PC-9 (cell line): ENCODE results near the gene RPL9. TPM values are rescaled to one million over a fixed set of nuclear protein-coding genes. Genes with fewer than 3 reads are reported as not detected.
A peak's percentile ranks its signal among the peaks of the same experiment; 100 is the strongest.
"Not testable (repeated sequence)": the region's sequence is repeated elsewhere in the genome, so short reads cannot be mapped to it uniquely, and the experiment has no call there.

Source experiments
- BruUV-seq: library from RNA; stranded (reverse); fragments of 400-500 nt; replicated peaks from 2 replicates; lab custom pipeline; 2021; lab: Mats Ljungman, UMichigan
- CTCF ChIA-PET: fragments of 300-600 bp; sonication (Branson Sonifier 250); formaldehyde crosslinking; loops from one replicate; lab custom pipeline; 2022; ENCODE audit warnings: antibody characterized with exemption; lab: Charles Lee
- POLR2A ChIA-PET: fragments of 300-600 bp; sonication (Branson Sonifier 250); formaldehyde crosslinking; loops from one replicate; lab custom pipeline; 2022; ENCODE audit warnings: antibody characterized with exemption; ENCODE audit not compliant: unreplicated experiment; lab: Charles Lee
- DNase-seq, 2 experiments: peaks; one replicate each; pipeline versions ENCODE4 v3.0.0 to v3.0.0-alpha.2; 2015 to 2022; ENCODE audit warnings: mixed read lengths in 1 of 2
- H2AFZ ChIP-seq: fragments of 200-600 bp; sonication (generic); 2 replicates; pipeline ENCODE4 v1.8.1; 2017; ENCODE audit warnings: antibody characterized with exemption
- H3F3A ChIP-seq: fragments of 200-600 bp; sonication (generic); 2 replicates; pipeline ENCODE4 v1.8.1; 2017; ENCODE audit warnings: antibody characterized with exemption, mild to moderate bottlenecking, low read depth; ENCODE audit not compliant: insufficient read depth
- H3K27ac ChIP-seq: fragments of 200-600 bp; sonication (generic); 2 replicates; pipeline ENCODE4 v1.6.1; 2016; ENCODE audit warnings: mixed run types
- H3K27me3 ChIP-seq: fragments of 200-600 bp; sonication (generic); 2 replicates; pipeline ENCODE4 v1.6.1; 2016; ENCODE audit warnings: low read depth, mixed run types; ENCODE audit not compliant: insufficient read depth
- H3K36me3 ChIP-seq: fragments of 200-600 bp; sonication (generic); 2 replicates; pipeline ENCODE4 v1.6.1; 2016; ENCODE audit warnings: low read depth, mixed run types
- H3K4me1 ChIP-seq: fragments of 200-600 bp; sonication (generic); replicated peaks from 2 replicates; pipeline ENCODE4 v1.6.1; 2016; ENCODE audit warnings: mixed run types; ENCODE audit not compliant: insufficient read depth
- H3K4me2 ChIP-seq: fragments of 200-600 bp; sonication (generic); 2 replicates; pipeline ENCODE4 v1.6.1; 2017; ENCODE audit warnings: mixed run types
- H3K4me3 ChIP-seq: fragments of 200-600 bp; sonication (generic); 2 replicates; pipeline ENCODE4 v1.6.1; 2016; ENCODE audit warnings: mixed run types
- H3K79me2 ChIP-seq: fragments of 200-600 bp; sonication (generic); 2 replicates; pipeline ENCODE4 v1.6.1; 2017; ENCODE audit warnings: low read depth, mixed run types
- H3K9me2 ChIP-seq: fragments of 200-600 bp; sonication (generic); 2 replicates; pipeline ENCODE4 v1.8.1; 2017; ENCODE audit warnings: mild to moderate bottlenecking; ENCODE audit not compliant: insufficient read depth
- H3K9me3 ChIP-seq: fragments of 200-600 bp; sonication (generic); 2 replicates; pipeline ENCODE4 v1.8.1; 2016; ENCODE audit warnings: low read depth; ENCODE audit not compliant: insufficient read depth
- H4K20me1 ChIP-seq: fragments of 200-600 bp; sonication (generic); 2 replicates; pipeline ENCODE4 v1.8.1; 2017; ENCODE audit not compliant: insufficient read depth
- CTCF ChIP-seq: fragments of 200-600 bp; sonication (generic); conservative IDR thresholded peaks from 2 replicates; pipeline ENCODE4 v1.6.1; 2017; ENCODE audit warnings: mixed run types, antibody characterized with exemption, mild to moderate bottlenecking, moderate library complexity
- EZH2 ChIP-seq: fragments of 200-600 bp; sonication (generic); IDR thresholded peaks from 2 replicates; pipeline ENCODE4 v1.8.0; 2017; ENCODE audit warnings: antibody characterized with exemption, low read depth
- intact Hi-C: fragments of 100-400 bp; cut with micrococcal nuclease; formaldehyde crosslinking; loops from one replicate; pipeline ENCODE4 v1.10.0; 2022; ENCODE audit not compliant: unreplicated experiment
- total RNA-seq: library from RNA; stranded (reverse); gene quantifications from 2 replicates; pipeline ENCODE4 v1.2.3, GENCODE V29; 2021

RPL9 gene
- total RNA-seq, 1 experiment from 2014 or later, result 792 TPM

- Histone ChIP-seq H4K20me1 (no peaks in the 10 kb centered on the region), H3K4me3 (no peak overlapping the region), H3K36me3 (peaks cover 18% of the 10 kb centered on the region), H3K4me2 (peak overlapping the region; percentile 19; the same call in 1 of the 2 replicates), H3F3A (peaks cover 17% of the 10 kb centered on the region; the same call in 1 of the 2 replicates), H3K27me3 (no peaks in the 10 kb centered on the region), H3K27ac (peak overlapping the region; percentile 57), H3K9me3 (no peaks in the 10 kb centered on the region), H3K9me2 (no peaks in the 10 kb centered on the region), H2AFZ (no peak overlapping the region), H3K4me1 (peaks cover 9% of the 10 kb centered on the region), H3K79me2 (no peaks in the 10 kb centered on the region)
- no peak for DNase-seq
- POLR2A ChIA-PET, result interaction anchor here (0.5 to 0.6 kb wide), 2 partner anchors 15 to 1396 kb away, joined by 3 to 8 read pairs; no protein-coding TSS in a partner anchor
- BruUV-seq, result no TSS peak
- intact Hi-C loops, result loop anchor here (5.0 kb wide), 3 partner anchors 61 to 591 kb away; partner anchors contain the start of genes N4BP2, SMIM14 and UGDH
- TF ChIP-seq EZH2 (no peak), CTCF (no peak)
- CTCF ChIA-PET, result interaction anchor here (0.6 kb wide), 1 partner anchor 29 kb away, joined by 4 read pairs; no protein-coding TSS in a partner anchor
Observed at GRCh38 chr4:39466747-39467146, 8.0 kb upstream of the RPL9 start.

- no peak overlapping the region for H3K4me2 ChIP-seq
Observed at GRCh38 chr4:39464886-39465501, 6.3 kb upstream of the RPL9 start.

DNA sequence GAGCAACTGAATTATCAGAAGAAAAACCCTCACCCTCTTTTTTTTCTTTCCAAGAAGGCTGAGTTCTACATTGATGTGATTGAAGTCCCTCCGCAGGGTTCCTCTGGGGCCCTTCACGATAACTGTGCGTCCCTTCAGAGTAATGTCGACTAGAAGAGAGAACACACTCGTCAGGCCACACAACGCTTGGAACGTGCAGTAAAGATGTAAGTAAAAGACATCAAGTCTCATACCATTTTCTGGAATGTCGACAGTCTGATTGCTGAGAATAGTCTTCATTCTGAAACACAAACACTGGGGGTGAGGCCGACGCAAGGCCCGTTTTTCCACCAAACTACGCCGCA, 589 bp downstream of the RPL9 start:
- POLR2A ChIA-PET, result interaction anchor here (0.6 to 0.7 kb wide), 4 partner anchors 10 to 946 kb away, joined by 3 to 12 read pairs (median 4); no protein-coding TSS in a partner anchor
- Histone ChIP-seq H3K36me3 (peaks cover 58% of the 10 kb centered on the region), H4K20me1 (peaks cover 45% of the 10 kb centered on the region), H3K79me2 (peaks cover 59% of the 10 kb centered on the region), H3K4me1 (peaks cover 20% of the 10 kb centered on the region), H3K4me2 (peak overlapping the region; percentile 98), H3K27ac (peak overlapping the region; percentile 94), H3K4me3 (peak overlapping the region; percentile 97), H2AFZ (peak overlapping the region; percentile 81), H3F3A (peaks cover 78% of the 10 kb centered on the region)
- BruUV-seq, H3K9me3 ChIP-seq, CTCF ChIA-PET, DNase-seq, H3K27me3 ChIP-seq, H3K9me2 ChIP-seq: not testable (repeated sequence)
- intact Hi-C loops, result loop anchor here (5.0 to 10.0 kb wide), 2 partner anchors 583 to 701 kb away; no protein-coding TSS in a partner anchor

More at GRCh38 chr4:39464886-39465501, 6.3 kb upstream of the RPL9 start:
- POLR2A ChIA-PET, result no interaction called here
- Histone ChIP-seq H4K20me1 (no peaks in the 10 kb centered on the region), H3K27me3 (no peaks in the 10 kb centered on the region), H3K9me3 (no peaks in the 10 kb centered on the region), H3K36me3 (peaks cover 24% of the 10 kb centered on the region), H3K79me2 (peaks cover 11% of the 10 kb centered on the region), H2AFZ (no peak overlapping the region), H3K4me3 (no peak overlapping the region), H3K9me2 (no peaks in the 10 kb centered on the region), H3K27ac (no peak overlapping the region), H3F3A (peaks cover 28% of the 10 kb centered on the region; the same call in 1 of the 2 replicates), H3K4me1 (peaks cover 16% of the 10 kb centered on the region)
- BruUV-seq, result no TSS peak
- no peak; the same call in 1 of the 2 replicates for TF ChIP-seq CTCF
- no peak for TF ChIP-seq EZH2
- CTCF ChIA-PET, result interaction anchor here (0.6 kb wide), 1 partner anchor 18 kb away, joined by 4 read pairs; no protein-coding TSS in a partner anchor
- intact Hi-C loops, result loop anchor here (5.0 kb wide), 3 partner anchors 62 to 592 kb away; partner anchors contain the start of genes N4BP2, SMIM14 and UGDH
- no peak for DNase-seq
